Measurements from ENCODE around the gene CROCC.
"Not testable (repeated sequence)": the region's sequence is repeated elsewhere in the genome, so short reads cannot be mapped to it uniquely, and the experiment has no call there.

CROCC gene

GRCh38 chr1:16888860-16889816, 32.6 kb upstream of the CROCC start:
- DNase-seq (ENCODE audit: low spot score) = peak; percentile 62
- peak; percentile 27 for TF ChIP-seq CTCF (IDR thresholded peaks at IDR 0.05; ENCODE audit: borderline replicate concordance, control extremely low read depth, extremely low read depth, insufficient read depth, missing control alignments)
- in situ Hi-C loops (cut with MboI; ENCODE audit: low sequenced_read_pairs, unreplicated experiment) = no loop called here

GRCh38 chr1:16890539-16891021, 31.2 kb upstream of the CROCC start:
- in situ Hi-C loops (cut with MboI; ENCODE audit: low sequenced_read_pairs, unreplicated experiment); DNase-seq (ENCODE audit: low spot score): not testable (repeated sequence)

- DNase-seq (ENCODE audit: low spot score); in situ Hi-C loops (cut with MboI; ENCODE audit: low sequenced_read_pairs, unreplicated experiment): not testable (repeated sequence)
Measured at GRCh38 chr1:16891057-16891456, 30.7 kb upstream of the CROCC start.

- in situ Hi-C loops (cut with MboI; ENCODE audit: low sequenced_read_pairs, unreplicated experiment); DNase-seq (ENCODE audit: low spot score): not testable (repeated sequence)
Measured at GRCh38 chr1:16892978-16893525, 28.7 kb upstream of the CROCC start.

GRCh38 chr1:16893796-16894195, 27.9 kb upstream of the CROCC start:
- in situ Hi-C loops (cut with MboI; ENCODE audit: low sequenced_read_pairs, unreplicated experiment); DNase-seq (ENCODE audit: low spot score): not testable (repeated sequence)

GRCh38 chr1:16894338-16894737, 27.4 kb upstream of the CROCC start:
- in situ Hi-C loops (cut with MboI; ENCODE audit: low sequenced_read_pairs, unreplicated experiment); DNase-seq (ENCODE audit: low spot score): not testable (repeated sequence)

GRCh38 chr1:16895233-16895597, 26.5 kb upstream of the CROCC start:
- in situ Hi-C loops (cut with MboI; ENCODE audit: low sequenced_read_pairs, unreplicated experiment); DNase-seq (ENCODE audit: low spot score): not testable (repeated sequence)

GRCh38 chr1:16895598-16896315, 26.0 kb upstream of the CROCC start, which contains the start of gene RNU1-2:
RNU1-2 (plus strand) TSS chr1:16895980.
- in situ Hi-C loops (cut with MboI; ENCODE audit: low sequenced_read_pairs, unreplicated experiment) = not testable (repeated sequence)
- peak; percentile 68 for DNase-seq (ENCODE audit: low spot score)

- in situ Hi-C loops (cut with MboI; ENCODE audit: low sequenced_read_pairs, unreplicated experiment); DNase-seq (ENCODE audit: low spot score): not testable (repeated sequence)
Measured at GRCh38 chr1:16896316-16897055, 25.2 kb upstream of the CROCC start.

GRCh38 chr1:16897653-16898052, 24.1 kb upstream of the CROCC start:
- in situ Hi-C loops (cut with MboI; ENCODE audit: low sequenced_read_pairs, unreplicated experiment); DNase-seq (ENCODE audit: low spot score): not testable (repeated sequence)

GRCh38 chr1:16898298-16898697, 23.4 kb upstream of the CROCC start:
- in situ Hi-C loops (cut with MboI; ENCODE audit: low sequenced_read_pairs, unreplicated experiment); DNase-seq (ENCODE audit: low spot score): not testable (repeated sequence)

GRCh38 chr1:16899020-16899419, 22.7 kb upstream of the CROCC start:
- in situ Hi-C loops (cut with MboI; ENCODE audit: low sequenced_read_pairs, unreplicated experiment); DNase-seq (ENCODE audit: low spot score): not testable (repeated sequence)

All from GM13976 (cell line).